PC-3 (cell line): ENCODE results near the gene TENM4.

Source experiments
- CTCF ChIP-seq: fragments of 300-600 bp; sonication (generic); conservative IDR thresholded peaks from 2 replicates; pipeline ENCODE4 v1.5.1; 2017; ENCODE audit warnings: antibody characterized with exemption, low read depth, mild to moderate bottlenecking, low read length
- EZH2phosphoT487 ChIP-seq: fragments of 300-600 bp; sonication (generic); IDR thresholded peaks from 2 replicates; pipeline ENCODE4 v1.6.1; 2018; ENCODE audit warnings: mild to moderate bottlenecking, antibody characterized with exemption, low read length, borderline replicate concordance

- no peak for TF ChIP-seq CTCF
- no peak for TF ChIP-seq EZH2phosphoT487
These were observed 810.7 kb downstream of the TENM4 start for GRCh38 chr11:78630155-78630554.
